Measurements from ENCODE around the gene LIPJ.

Gene LIPJ

DNA sequence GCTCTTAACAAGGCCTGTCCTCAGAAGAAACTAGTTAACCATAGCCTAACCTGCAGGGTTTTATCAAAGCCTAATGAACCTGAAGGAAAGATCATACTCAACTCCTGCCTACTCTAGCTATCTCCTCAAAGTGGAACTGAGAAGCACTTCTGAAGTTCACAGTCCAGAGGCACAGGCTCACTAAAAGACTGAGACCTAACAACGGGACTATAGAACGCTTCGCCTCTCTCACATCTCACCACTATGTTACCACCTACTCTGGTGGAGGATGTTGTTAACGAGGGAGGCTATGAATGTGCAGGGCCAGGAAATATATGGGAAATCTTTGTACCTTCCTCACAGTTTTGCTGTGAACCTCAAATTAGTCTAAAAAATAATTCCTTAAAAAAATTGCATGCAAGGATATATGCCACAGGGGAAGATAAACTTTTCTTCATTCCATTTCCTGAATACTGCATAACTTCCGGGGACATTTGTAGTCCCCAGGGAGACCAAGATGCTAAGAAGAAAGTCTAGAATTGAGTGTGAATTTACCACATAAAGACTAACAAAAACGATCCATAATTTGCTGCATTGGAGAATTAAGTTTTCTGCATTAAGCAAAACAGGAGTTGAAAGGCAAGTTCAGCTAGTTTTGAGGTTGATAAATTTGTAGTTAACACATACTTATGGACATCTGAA, 21.6 kb downstream of the LIPJ start:
- DNase-seq, result no peak

DNA sequence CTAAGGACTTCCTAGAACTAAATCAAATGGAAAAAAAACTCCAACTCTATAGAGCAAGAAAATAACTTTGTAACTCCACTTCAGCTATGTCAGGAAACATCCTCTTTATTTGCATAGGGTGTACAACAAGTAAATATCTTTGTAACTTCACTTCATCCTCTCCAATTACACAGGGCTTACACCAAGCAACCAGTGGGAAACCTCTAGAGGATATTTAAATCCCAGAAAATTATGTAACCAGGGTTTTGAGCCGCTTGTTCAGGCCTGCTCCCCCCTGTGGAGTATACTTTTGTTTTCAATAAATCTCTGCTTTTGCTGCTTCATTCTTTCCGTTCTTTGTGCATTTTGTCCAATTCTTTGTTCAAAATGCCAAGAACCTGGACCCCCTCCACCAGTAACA, 22.2 kb downstream of the LIPJ start:
- no peak for DNase-seq

GRCh38 chr10:88616250-88616977, 29.9 kb downstream of the LIPJ start:
- no peak for DNase-seq

- DNase-seq, result no peak
Observed at GRCh38 chr10:88617772-88618300, 31.3 kb downstream of the LIPJ start.

- no peak for DNase-seq
Observed at GRCh38 chr10:88618496-88618895, 31.9 kb downstream of the LIPJ start.

DNA sequence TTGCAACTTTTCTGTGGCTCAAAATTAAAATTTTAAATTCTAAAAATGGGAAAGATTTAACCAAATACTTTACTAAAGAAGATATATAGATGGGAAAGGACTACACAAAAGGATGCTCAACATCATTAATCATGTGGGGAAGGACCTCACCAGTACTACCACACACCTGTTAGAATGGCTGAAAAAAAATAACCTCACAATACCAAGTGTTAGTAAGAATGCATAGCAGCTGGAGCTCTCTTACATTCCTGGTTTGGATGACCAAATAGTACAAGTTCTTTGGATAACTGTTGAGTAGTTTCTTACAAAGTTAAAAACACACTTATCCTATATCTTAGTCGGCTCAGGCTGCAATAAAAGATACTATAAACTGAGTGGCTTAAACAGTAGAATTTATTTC, 33.9 kb downstream of the LIPJ start:
- DNase-seq, result no peak

DNA sequence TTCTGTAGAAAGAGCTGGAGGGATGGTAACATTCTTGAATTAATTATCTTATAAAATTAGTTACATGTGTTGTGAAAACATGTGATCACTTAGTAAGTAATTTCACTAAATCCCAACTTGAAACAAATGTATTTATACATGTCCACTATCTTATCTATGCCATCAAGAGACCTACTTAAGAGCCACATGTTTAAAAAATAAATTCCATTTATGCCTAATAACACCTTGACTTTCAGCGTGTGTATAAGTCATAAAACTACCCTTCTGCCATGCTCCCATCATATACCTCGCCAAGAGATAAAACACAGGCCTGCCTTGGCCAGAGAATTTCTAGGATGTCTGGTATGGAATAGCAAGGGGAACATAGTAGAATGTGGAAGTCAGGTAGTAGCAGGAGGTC, 37.3 kb downstream of the LIPJ start:
- no peak for DNase-seq

DNA sequence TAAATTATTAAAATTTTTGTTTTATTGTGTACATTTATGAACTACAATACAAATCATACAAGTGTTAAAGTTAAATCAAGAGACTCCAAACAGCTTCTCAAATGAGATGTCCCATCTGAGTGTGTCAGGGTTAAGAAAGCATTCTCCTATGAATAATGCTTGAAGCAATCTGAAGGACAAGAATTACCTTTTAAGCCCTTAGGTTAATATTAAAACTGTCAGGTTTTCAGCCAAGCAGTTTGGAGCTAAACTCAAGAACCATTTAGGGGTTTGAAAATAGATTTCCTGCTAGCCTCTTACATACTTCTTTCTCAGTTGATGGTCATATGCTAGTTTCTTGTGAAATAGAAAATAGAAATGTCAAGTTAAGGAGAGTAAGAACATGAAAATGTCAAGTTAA, 38.3 kb downstream of the LIPJ start:
- DNase-seq, result no peak

DNA sequence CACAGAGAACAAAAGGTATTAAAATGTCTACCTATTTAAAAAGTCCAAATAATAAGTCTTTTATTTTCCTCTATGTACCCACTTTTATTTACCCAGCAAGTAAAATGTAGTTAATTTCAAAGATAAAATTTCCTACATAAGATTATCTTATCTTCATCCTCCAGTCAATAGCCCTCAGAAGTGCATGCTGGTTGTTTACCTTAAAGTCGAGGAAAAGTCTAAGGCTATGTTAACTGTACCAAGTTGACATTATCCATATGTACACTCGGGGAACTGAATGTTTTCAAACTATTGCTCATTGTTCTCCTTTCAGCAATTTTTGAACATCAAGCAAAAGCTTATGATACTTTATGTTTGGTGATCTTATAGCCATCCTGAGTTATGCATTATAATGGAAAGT, 53.6 kb downstream of the LIPJ start:
- DNase-seq, result no peak

GRCh38 chr10:88642209-88642608, 55.6 kb downstream of the LIPJ start:
- DNase-seq, result no peak

- DNase-seq, result peak; percentile 51
Observed at GRCh38 chr10:88642963-88643362, 56.4 kb downstream of the LIPJ start.

DNA sequence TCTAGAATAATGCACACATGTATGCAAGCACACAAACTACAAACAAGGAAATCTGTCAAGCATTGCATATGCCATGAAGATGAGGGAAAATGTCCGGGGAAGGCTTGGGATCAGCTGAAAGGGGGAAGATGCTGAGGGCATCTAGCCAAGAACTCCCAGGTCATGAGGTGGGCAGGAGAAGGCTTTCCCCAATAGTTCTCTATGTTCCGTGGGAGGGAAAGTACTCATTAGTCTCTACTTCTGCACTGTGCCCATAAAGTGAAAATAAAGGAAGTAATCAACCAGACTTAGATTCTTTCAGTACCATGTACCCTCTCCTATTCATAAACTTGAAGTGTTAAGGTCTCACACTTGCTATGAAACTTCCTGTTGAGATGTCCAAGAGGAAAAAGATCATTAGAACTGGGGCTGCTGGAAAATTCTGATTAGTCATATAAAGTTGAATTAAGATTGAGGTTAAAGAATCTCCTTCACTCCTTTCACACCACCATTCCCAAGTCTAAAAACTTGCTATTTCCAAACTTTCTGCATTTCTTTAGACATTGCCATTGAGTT, 60.6 kb downstream of the LIPJ start:
- no peak for DNase-seq

DNA sequence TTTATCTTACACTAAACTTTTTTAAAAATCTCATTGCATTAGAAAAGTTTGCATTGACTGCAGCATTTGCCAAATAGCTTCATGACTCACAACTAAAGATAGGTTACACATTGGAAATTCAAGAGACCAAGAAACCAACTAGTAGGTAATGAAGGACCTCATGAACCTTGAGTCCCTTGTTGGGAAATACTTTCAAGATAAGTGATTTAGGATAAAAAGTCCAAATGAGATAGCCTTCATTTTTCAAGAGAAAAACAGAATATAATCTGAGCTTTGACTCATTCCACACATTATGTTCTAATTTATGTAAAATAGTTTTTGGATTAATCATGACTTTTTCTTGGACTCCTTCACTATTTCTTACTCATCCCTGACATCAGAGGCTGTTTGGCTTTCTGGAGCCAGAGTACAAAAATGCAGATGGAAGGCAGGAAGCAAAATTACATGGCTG, 64.6 kb downstream of the LIPJ start:
- DNase-seq, result no peak

DNA sequence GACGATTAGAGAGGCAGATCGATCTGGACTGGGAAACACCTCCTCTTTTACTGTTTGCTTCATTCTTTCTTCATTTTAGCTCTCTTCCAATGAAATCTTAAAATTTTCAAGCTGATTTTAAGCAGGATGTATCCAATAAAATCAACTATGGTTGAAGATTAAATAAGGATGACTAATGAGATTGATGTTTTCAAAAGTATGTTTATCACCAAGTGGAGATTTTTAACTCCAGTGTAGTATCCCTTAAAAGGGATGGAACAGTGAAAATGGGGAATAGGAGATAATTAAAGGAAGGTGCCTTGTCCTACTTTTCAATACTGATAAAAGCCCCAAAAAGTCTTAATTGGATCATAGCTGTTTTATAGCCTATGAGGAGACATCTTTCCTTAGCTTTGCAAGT, 66.1 kb downstream of the LIPJ start:
- no peak for DNase-seq
